SU-DHL-6 (cell line): ENCODE results near the gene GRM7.

ENCODE experiments used
- H2AFZ ChIP-seq: fragments of 200-600 bp; sonication (generic); 2 replicates; pipeline ENCODE4 v1.6.1; 2014; ENCODE audit warnings: low read depth, mild to moderate bottlenecking, moderate library complexity, mixed read lengths, antibody characterized with exemption, low read length; ENCODE audit not compliant: severe bottlenecking
- H3F3A ChIP-seq: fragments of 200-600 bp; shearing (Covaris generic); 2 replicates; pipeline ENCODE4 v1.6.0; 2016; ENCODE audit warnings: antibody characterized with exemption, mild to moderate bottlenecking; ENCODE audit not compliant: insufficient read depth
- H3K27ac ChIP-seq: fragments of 200-600 bp; sonication (generic); 2 replicates; pipeline ENCODE4 v1.5.1; 2016; ENCODE audit warnings: low read depth, mild to moderate bottlenecking, low read length, moderate library complexity, mixed read lengths
- H3K27me3 ChIP-seq: fragments of 200-600 bp; sonication (generic), shearing (Covaris generic); 2 replicates; pipeline ENCODE4 v1.6.0; 2014; ENCODE audit warnings: mild to moderate bottlenecking, low read length
- H3K36me3 ChIP-seq: fragments of 200-600 bp; sonication (generic); 2 replicates; pipeline ENCODE4 v1.6.1; 2014; ENCODE audit warnings: mild to moderate bottlenecking, low read length, mixed read lengths
- H3K4me2 ChIP-seq: fragments of 300-600, 200-600 bp; shearing (Covaris generic), sonication (generic); 2 replicates; pipeline ENCODE4 v1.6.0; 2014; ENCODE audit warnings: low read length, low read depth, mild to moderate bottlenecking; ENCODE audit not compliant: poor library complexity, severe bottlenecking
- H3K4me3 ChIP-seq: fragments of 200-600 bp; sonication (generic); 2 replicates; pipeline ENCODE4 v1.5.1; 2014; ENCODE audit warnings: antibody characterized with exemption, low read length, mild to moderate bottlenecking, mixed read lengths; ENCODE audit not compliant: insufficient read depth, poor library complexity, severe bottlenecking
- H3K79me2 ChIP-seq: fragments of 200-600 bp; sonication (generic); 2 replicates; pipeline ENCODE4 v1.6.1; 2014; ENCODE audit warnings: mild to moderate bottlenecking, low read length, moderate library complexity; ENCODE audit not compliant: insufficient read depth
- H3K9ac ChIP-seq: fragments of 200-600 bp; sonication (generic); 2 replicates; pipeline ENCODE4 v1.7.0; 2014; ENCODE audit warnings: mild to moderate bottlenecking, low read length
- H3K9me2 ChIP-seq: fragments of 200-600 bp; sonication (generic); replicated peaks from 2 replicates; pipeline ENCODE4 v1.6.1; 2014; ENCODE audit warnings: low read length; ENCODE audit not compliant: insufficient read depth
- H3K9me3 ChIP-seq: fragments of 200-600 bp; sonication (generic); 2 replicates; pipeline ENCODE4 v1.6.1; 2014; ENCODE audit warnings: low read length, mixed read lengths; ENCODE audit not compliant: insufficient read depth
- H4K20me1 ChIP-seq: fragments of 200-600 bp; sonication (generic); 2 replicates; pipeline ENCODE4 v1.6.1; 2014; ENCODE audit warnings: low read depth, mild to moderate bottlenecking, antibody characterized with exemption, low read length, moderate library complexity, mixed read lengths
- EZH2phosphoT487 ChIP-seq: fragments of 200-600 bp; sonication (generic), shearing (Covaris generic); conservative IDR thresholded peaks from 2 replicates; pipeline ENCODE4 v1.6.1; 2018; ENCODE audit warnings: mild to moderate bottlenecking, antibody characterized with exemption, low read length, moderate library complexity, mixed read lengths
- TF ChIP-seq, protein P1 (sequence below): fragments of 200-600 bp; sonication (generic); IDR thresholded peaks from one replicate; pipeline ENCODE4 v1.5.1; 2017; ENCODE audit warnings: antibody characterized with exemption, mild to moderate bottlenecking, low read length, moderate library complexity; ENCODE audit not compliant: insufficient read depth, poor library complexity, severe bottlenecking

GRM7 gene

DNA sequence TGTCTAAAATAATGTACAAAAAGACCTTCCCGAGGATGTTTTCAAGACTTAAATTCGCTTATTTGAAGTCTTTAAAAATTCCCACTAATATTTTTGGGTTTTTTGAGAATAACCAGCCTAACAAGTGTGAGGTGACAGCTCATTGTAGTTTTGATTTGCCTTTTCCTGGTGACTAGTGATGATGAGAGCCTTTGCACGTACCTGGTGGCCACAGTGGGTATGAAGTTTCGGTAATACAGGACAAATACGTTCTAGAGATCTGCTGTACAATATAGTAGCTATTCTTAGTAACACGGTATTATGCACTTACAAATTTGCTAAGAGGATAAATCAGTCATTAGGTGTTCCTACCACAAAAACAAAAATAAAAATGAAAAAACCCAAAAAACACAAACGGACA, 124.9 kb downstream of the GRM7 start:
- no peaks in the 10 kb centered on the region for H3K36me3 ChIP-seq
- H4K20me1 ChIP-seq, result no peaks in the 10 kb centered on the region
- no peaks in the 10 kb centered on the region for H3K79me2 ChIP-seq
- H3K9ac ChIP-seq, result no peak overlapping the region
- no peaks in the 10 kb centered on the region for H3K9me2 ChIP-seq
- no peaks in the 10 kb centered on the region for H3K9me3 ChIP-seq
- no peak overlapping the region for H3K27ac ChIP-seq
- H3K4me2 ChIP-seq, result no peak overlapping the region
- no peak overlapping the region for H3K4me3 ChIP-seq
- TF ChIP-seq, protein P1, sequence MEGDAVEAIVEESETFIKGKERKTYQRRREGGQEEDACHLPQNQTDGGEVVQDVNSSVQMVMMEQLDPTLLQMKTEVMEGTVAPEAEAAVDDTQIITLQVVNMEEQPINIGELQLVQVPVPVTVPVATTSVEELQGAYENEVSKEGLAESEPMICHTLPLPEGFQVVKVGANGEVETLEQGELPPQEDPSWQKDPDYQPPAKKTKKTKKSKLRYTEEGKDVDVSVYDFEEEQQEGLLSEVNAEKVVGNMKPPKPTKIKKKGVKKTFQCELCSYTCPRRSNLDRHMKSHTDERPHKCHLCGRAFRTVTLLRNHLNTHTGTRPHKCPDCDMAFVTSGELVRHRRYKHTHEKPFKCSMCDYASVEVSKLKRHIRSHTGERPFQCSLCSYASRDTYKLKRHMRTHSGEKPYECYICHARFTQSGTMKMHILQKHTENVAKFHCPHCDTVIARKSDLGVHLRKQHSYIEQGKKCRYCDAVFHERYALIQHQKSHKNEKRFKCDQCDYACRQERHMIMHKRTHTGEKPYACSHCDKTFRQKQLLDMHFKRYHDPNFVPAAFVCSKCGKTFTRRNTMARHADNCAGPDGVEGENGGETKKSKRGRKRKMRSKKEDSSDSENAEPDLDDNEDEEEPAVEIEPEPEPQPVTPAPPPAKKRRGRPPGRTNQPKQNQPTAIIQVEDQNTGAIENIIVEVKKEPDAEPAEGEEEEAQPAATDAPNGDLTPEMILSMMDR, result no peak
- TF ChIP-seq EZH2phosphoT487, result no peak
- no peaks in the 10 kb centered on the region for H3F3A ChIP-seq
- no peaks in the 10 kb centered on the region for H3K27me3 ChIP-seq
- H2AFZ ChIP-seq, result no peak overlapping the region

DNA sequence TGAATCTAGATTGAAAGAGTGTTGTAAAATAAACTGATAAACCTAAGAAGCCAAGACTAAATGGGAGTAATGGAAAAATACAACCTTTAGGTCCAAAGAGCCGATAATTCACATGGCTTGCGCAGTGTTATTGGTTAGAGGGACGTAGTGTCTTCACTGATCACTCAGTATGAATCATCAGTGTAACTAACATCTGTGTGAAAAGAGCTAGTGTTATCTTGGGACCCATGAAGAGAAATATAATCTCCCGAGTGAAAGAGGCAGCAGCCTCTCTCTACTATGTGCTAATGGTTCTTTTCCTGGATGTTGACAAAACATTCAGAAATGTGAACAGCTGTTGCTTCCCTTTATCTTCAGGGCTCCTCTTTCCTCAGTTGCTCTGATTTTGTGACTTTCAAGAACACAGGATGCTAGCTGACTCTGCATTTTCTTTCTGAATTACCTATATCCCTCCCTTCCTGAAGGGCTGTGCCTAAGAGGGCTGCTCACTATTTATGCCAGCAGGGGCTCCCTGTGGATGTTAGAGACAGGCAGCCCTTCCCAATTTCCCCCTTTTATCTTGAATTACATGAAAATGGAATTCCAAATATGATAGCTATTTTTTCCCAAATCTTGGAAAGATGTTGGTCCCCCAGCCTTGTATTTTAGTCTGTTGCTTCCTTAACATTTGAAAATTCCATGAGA, 128.8 kb downstream of the GRM7 start:
- Histone ChIP-seq H3K79me2 (no peaks in the 10 kb centered on the region), H3K27ac (no peak overlapping the region), H3F3A (no peaks in the 10 kb centered on the region), H4K20me1 (no peaks in the 10 kb centered on the region), H3K36me3 (no peaks in the 10 kb centered on the region), H3K27me3 (no peaks in the 10 kb centered on the region), H3K4me2 (no peak overlapping the region), H2AFZ (no peak overlapping the region), H3K9me2 (no peaks in the 10 kb centered on the region), H3K4me3 (no peak overlapping the region), H3K9ac (no peak overlapping the region), H3K9me3 (no peaks in the 10 kb centered on the region)
- TF ChIP-seq, protein P1, result no peak
- TF ChIP-seq EZH2phosphoT487, result no peak

DNA sequence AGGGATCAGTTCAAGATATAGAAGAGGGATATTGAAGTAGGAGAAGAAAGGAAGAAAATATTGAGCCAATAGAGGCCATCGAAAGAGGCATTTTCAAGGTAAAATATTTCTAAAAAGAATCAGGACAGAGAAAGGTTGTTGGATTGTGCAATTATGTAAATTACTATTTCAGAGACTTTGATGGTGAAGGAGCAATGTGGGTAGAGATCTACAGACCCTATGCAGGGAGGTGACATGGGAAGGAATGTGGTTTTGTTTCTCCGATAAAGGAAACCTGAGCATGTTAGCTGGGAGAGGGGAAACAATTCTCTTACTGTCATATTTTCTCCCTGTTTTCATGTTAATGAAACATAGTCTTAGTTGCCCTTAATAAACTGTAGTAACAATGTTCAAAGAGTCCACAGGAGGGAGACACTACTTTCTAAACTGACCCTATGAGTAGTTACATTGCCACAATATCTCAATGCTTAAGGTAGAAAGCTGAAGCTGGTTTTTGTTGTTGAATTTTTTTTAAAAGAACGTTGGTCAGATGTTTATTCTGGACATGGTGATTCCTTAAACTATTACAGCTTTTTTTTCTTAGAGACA, 133.3 kb downstream of the GRM7 start:
- Histone ChIP-seq H2AFZ (no peak overlapping the region), H3K27me3 (no peaks in the 10 kb centered on the region), H3K79me2 (no peaks in the 10 kb centered on the region), H3F3A (no peaks in the 10 kb centered on the region), H3K9me3 (no peaks in the 10 kb centered on the region), H3K27ac (no peak overlapping the region), H3K9me2 (no peaks in the 10 kb centered on the region), H3K9ac (no peak overlapping the region), H4K20me1 (no peaks in the 10 kb centered on the region), H3K4me2 (no peak overlapping the region), H3K36me3 (no peaks in the 10 kb centered on the region), H3K4me3 (no peak overlapping the region)
- TF ChIP-seq EZH2phosphoT487, result no peak
- TF ChIP-seq, protein P1, result peak; percentile 11
